BE2C (cell line): ENCODE measurements around the gene VMO1.

Source experiments
- DNase-seq: peaks from one replicate; pipeline ENCODE4 v3.0.0-alpha.2; 2020
- H3K27me3 ChIP-seq: fragments of 250-450 bp; sonication (Bioruptor Pico); 2 replicates; pipeline ENCODE4 v1.5.1; 2020; ENCODE audit warnings: mild to moderate bottlenecking
- H3K36me3 ChIP-seq: fragments of 250-450 bp; sonication (Bioruptor Pico); 2 replicates; pipeline ENCODE4 v1.5.1; 2020; ENCODE audit warnings: mild to moderate bottlenecking
- H3K4me1 ChIP-seq: fragments of 250-450 bp; sonication (Bioruptor Pico); 2 replicates; pipeline ENCODE4 v1.5.1; 2020
- H3K4me3 ChIP-seq: 2 replicates; pipeline ENCODE4 v1.5.1; 2011; ENCODE audit warnings: low read depth, low read length
- H3K9me3 ChIP-seq: fragments of 250-450 bp; sonication (Bioruptor Pico); 2 replicates; pipeline ENCODE4 v1.5.1; 2020
- CTCF ChIP-seq: IDR thresholded peaks from 2 replicates; pipeline ENCODE4 v1.5.1; 2012; ENCODE audit warnings: mild to moderate bottlenecking, low read depth, low read length

VMO1 gene

GRCh38 chr17:4790705-4791088, 4.5 kb upstream of the VMO1 start:
- H3K27me3 ChIP-seq, result peaks cover 24% of the 10 kb centered on the region
- no peaks in the 10 kb centered on the region for H3K36me3 ChIP-seq
- H3K4me1 ChIP-seq, result no peaks in the 10 kb centered on the region
- peak overlapping the region; percentile 59 for H3K4me3 ChIP-seq
- no peak for TF ChIP-seq CTCF
- H3K9me3 ChIP-seq, result no peaks in the 10 kb centered on the region
- DNase-seq, result no peak

- peak; percentile 49 for TF ChIP-seq CTCF
- H3K4me1 ChIP-seq, result no peaks in the 10 kb centered on the region
- H3K4me3 ChIP-seq, result peak overlapping the region; percentile 59
- peak; percentile 86 for DNase-seq
- H3K36me3 ChIP-seq, result no peaks in the 10 kb centered on the region
- H3K27me3 ChIP-seq, result peaks cover 30% of the 10 kb centered on the region
- H3K9me3 ChIP-seq, result no peaks in the 10 kb centered on the region
Measured at GRCh38 chr17:4789951-4790704, 4.0 kb upstream of the VMO1 start.

GRCh38 chr17:4789701-4789950, 3.5 kb upstream of the VMO1 start:
- Histone ChIP-seq H3K4me1 (no peaks in the 10 kb centered on the region), H3K4me3 (peak overlapping the region; percentile 53), H3K36me3 (no peaks in the 10 kb centered on the region), H3K27me3 (peaks cover 35% of the 10 kb centered on the region), H3K9me3 (no peaks in the 10 kb centered on the region)
- no peak for DNase-seq
- no peak for TF ChIP-seq CTCF

- Histone ChIP-seq H3K36me3 (no peaks in the 10 kb centered on the region), H3K4me1 (no peaks in the 10 kb centered on the region), H3K27me3 (peaks cover 41% of the 10 kb centered on the region), H3K4me3 (peak within 1 kb of the TSS; percentile 53), H3K9me3 (no peaks in the 10 kb centered on the region)
- no peak for TF ChIP-seq CTCF
- DNase-seq, result no peak
Measured at GRCh38 chr17:4788807-4789700, 2.9 kb upstream of the VMO1 start, which contains the start of gene GLTPD2. Gene GLTPD2, plus strand, starts transcription at chr17:4788964. Its CDS starts 48 bp downstream, at chr17:4789012.

- no peaks in the 10 kb centered on the region for H3K36me3 ChIP-seq
- no peak overlapping the region for H3K4me3 ChIP-seq
- no peaks in the 10 kb centered on the region for H3K4me1 ChIP-seq
- DNase-seq, result no peak
- H3K27me3 ChIP-seq, result peaks cover 48% of the 10 kb centered on the region
- no peaks in the 10 kb centered on the region for H3K9me3 ChIP-seq
- TF ChIP-seq CTCF, result no peak
Measured at GRCh38 chr17:4788159-4788806, 2.1 kb upstream of the VMO1 start.

GRCh38 chr17:4786516-4786915, 352 bp upstream of the VMO1 start:
- no peak for TF ChIP-seq CTCF
- Histone ChIP-seq H3K4me1 (no peaks in the 10 kb centered on the region), H3K36me3 (no peaks in the 10 kb centered on the region), H3K27me3 (peaks cover 48% of the 10 kb centered on the region), H3K9me3 (no peaks in the 10 kb centered on the region), H3K4me3 (no peak overlapping the region)
- DNase-seq, result no peak
